ENCODE measurements around the gene SAYSD1. TPM values are rescaled to one million over a fixed set of nuclear protein-coding genes. Genes with fewer than 3 reads are reported as not detected.

Gene SAYSD1
- total RNA-seq = 7.3 and 9.1 TPM in 2 replicates

GRCh38 chr6:39114704-39115599 is at the start of gene SAYSD1:
Gene SAYSD1 (minus strand): TSS chr6:39115186. CDS start chr6:39115089, 97 bp downstream.

Other genes with a start within 250 kb of the SAYSD1 start
- gene GLP1R, start 66.4 kb downstream of the SAYSD1 start, total RNA-seq = not detected in 2 replicates
- gene KCNK5, start 114.3 kb upstream of the SAYSD1 start, total RNA-seq = not detected in 2 replicates
- not detected in 2 replicates for gene KCNK17, start 199.2 kb upstream of the SAYSD1 start, total RNA-seq
- not detected in 2 replicates for gene KCNK16, start 207.5 kb upstream of the SAYSD1 start, total RNA-seq

All from bladder microvascular endothelial cell (primary cell).